Caco-2 (cell line): ENCODE data around the gene MBTD1. TPM values are rescaled to one million over a fixed set of nuclear protein-coding genes. Genes with fewer than 3 reads are reported as not detected.
A peak's percentile ranks its signal among the peaks of the same experiment; 100 is the strongest.

Experiments
- BruUV-seq: library from RNA; stranded (reverse); fragments of 400-500 nt; replicated peaks from 2 replicates; lab custom pipeline; 2021; lab: Mats Ljungman, UMichigan
- CTCF ChIA-PET: fragments of 300-600 bp; sonication (Branson Sonifier 250); formaldehyde crosslinking; loops from one replicate; lab custom pipeline; 2022; ENCODE audit warnings: antibody characterized with exemption; lab: Charles Lee
- POLR2A ChIA-PET: fragments of 300-600 bp; sonication (Branson Sonifier 250); formaldehyde crosslinking; loops from one replicate; lab custom pipeline; 2022; ENCODE audit warnings: antibody characterized with exemption; lab: Charles Lee
- DNase-seq, 2 experiments: peaks; one replicate each; pipeline versions ENCODE4 v3.0.0 to v3.0.0-alpha.2; 2020 to 2022
- H3K27me3 ChIP-seq: replicated peaks from 2 replicates; pipeline ENCODE4 v1.6.0; 2011; ENCODE audit warnings: low read length; ENCODE audit not compliant: control insufficient read depth, insufficient read depth
- H3K36me3 ChIP-seq: 2 replicates; pipeline ENCODE4 v1.5.1; 2011; ENCODE audit warnings: low read length; ENCODE audit not compliant: control insufficient read depth, insufficient read depth
- H3K4me1 ChIP-seq: fragments of 250-450 bp; sonication (Bioruptor Pico); 2 replicates; pipeline ENCODE4 v1.5.1; 2020; ENCODE audit warnings: mild to moderate bottlenecking
- H3K4me3 ChIP-seq: 2 replicates; pipeline ENCODE4 v1.5.1; 2011; ENCODE audit warnings: low read depth, mild to moderate bottlenecking, control low read depth, low read length
- H3K9me3 ChIP-seq: fragments of 250-450 bp; sonication (Bioruptor Pico); 2 replicates; pipeline ENCODE4 v1.5.1; 2020; ENCODE audit warnings: mild to moderate bottlenecking, moderate library complexity
- H3K27ac Mint-ChIP-seq: one replicate; pipeline ENCODE4 v1.8.0; 2022; ENCODE audit warnings: mixed read lengths; ENCODE audit not compliant: unreplicated experiment
- H3K27me3 Mint-ChIP-seq: one replicate; pipeline ENCODE4 v1.8.0; 2022; ENCODE audit warnings: mixed read lengths; ENCODE audit not compliant: insufficient read depth, unreplicated experiment
- H3K36me3 Mint-ChIP-seq: one replicate; pipeline ENCODE4 v1.8.0; 2022; ENCODE audit warnings: mild to moderate bottlenecking, mixed read lengths; ENCODE audit not compliant: insufficient read depth, unreplicated experiment
- H3K4me1 Mint-ChIP-seq: one replicate; pipeline ENCODE4 v1.8.0; 2022; ENCODE audit warnings: low read depth, mixed read lengths; ENCODE audit not compliant: unreplicated experiment
- H3K4me3 Mint-ChIP-seq: one replicate; pipeline ENCODE4 v1.8.0; 2022; ENCODE audit warnings: mild to moderate bottlenecking, moderate library complexity, mixed read lengths; ENCODE audit not compliant: unreplicated experiment
- H3K9me3 Mint-ChIP-seq: one replicate; pipeline ENCODE4 v1.8.0; 2022; ENCODE audit warnings: mixed read lengths; ENCODE audit not compliant: unreplicated experiment
- intact Hi-C: fragments of 100-400 bp; cut with micrococcal nuclease; formaldehyde crosslinking; loops from one replicate; pipeline ENCODE4 v1.10.0; 2022; ENCODE audit not compliant: unreplicated experiment
- total RNA-seq: library from RNA; stranded (reverse); gene quantifications from 2 replicates; pipeline ENCODE4 v1.2.3, GENCODE V29; 2022
- TF ChIP-seq, protein P1 (sequence below), 2 experiments: fragments of 200-600 bp in 1 of 2; IDR thresholded peaks; 1 replicate in 1 of 2; 2 replicates in 1 of 2; pipeline versions ENCODE4 v1.5.1 to v1.8.0; 2011 to 2022; ENCODE audit warnings: antibody characterized with exemption in 1 of 2, control low read depth in 1 of 2, inconsistent platforms in 1 of 2, low read depth in 1 of 2, low read length in 1 of 2, mild to moderate bottlenecking in 1 of 2, moderate library complexity in 1 of 2; ENCODE audit not compliant: insufficient read depth in 1 of 2, severe bottlenecking in 1 of 2, unreplicated experiment in 1 of 2

MBTD1 gene
- total RNA-seq, 1 experiment from 2014 or later = 26.2 TPM

DNA sequence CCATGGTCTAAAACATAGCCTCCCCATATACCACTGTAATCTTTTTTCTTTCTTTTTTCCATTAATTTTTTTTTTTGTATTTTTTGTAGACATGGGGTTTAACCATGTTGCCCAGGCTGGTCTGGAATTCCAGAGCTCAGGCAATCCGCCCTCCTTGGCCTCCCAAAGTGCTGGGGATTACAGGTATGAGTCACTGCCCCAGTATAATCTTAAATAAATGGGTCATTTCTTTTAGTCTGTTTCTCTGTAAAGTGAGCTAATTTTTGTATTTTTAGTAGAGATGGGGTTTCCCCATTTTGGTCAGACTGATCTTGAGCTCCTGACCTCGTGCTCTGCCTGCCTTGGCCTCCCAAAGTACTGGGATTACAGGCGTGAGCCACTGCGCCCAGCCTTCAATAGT lies 112.2 kb downstream of the MBTD1 start:
- BruUV-seq = no TSS peak
- no peaks in the 10 kb centered on the region for H3K27me3 ChIP-seq
- Mint-ChIP-seq H3K36me3 (no peaks in the 10 kb centered on the region), H3K27ac (no peak overlapping the region), H3K27me3 (no peaks in the 10 kb centered on the region), H3K4me3 (no peak overlapping the region), H3K9me3 (no peaks in the 10 kb centered on the region), H3K4me1 (peaks cover 30% of the 10 kb centered on the region)
- ChIA-PET POLR2A (no interaction called here), CTCF (interaction anchor here (0.8 kb wide), 1 partner anchor 91 kb away, joined by 3 read pairs; no protein-coding TSS in a partner anchor)
- H3K9me3 ChIP-seq = no peaks in the 10 kb centered on the region
- H3K36me3 ChIP-seq = no peaks in the 10 kb centered on the region
- no peak overlapping the region for H3K4me3 ChIP-seq
- 0 out of 2 replicates have a peak, but pooled peaks cover 11% of the 10 kb centered on the region for H3K4me1 ChIP-seq
- TF ChIP-seq, protein P1, sequence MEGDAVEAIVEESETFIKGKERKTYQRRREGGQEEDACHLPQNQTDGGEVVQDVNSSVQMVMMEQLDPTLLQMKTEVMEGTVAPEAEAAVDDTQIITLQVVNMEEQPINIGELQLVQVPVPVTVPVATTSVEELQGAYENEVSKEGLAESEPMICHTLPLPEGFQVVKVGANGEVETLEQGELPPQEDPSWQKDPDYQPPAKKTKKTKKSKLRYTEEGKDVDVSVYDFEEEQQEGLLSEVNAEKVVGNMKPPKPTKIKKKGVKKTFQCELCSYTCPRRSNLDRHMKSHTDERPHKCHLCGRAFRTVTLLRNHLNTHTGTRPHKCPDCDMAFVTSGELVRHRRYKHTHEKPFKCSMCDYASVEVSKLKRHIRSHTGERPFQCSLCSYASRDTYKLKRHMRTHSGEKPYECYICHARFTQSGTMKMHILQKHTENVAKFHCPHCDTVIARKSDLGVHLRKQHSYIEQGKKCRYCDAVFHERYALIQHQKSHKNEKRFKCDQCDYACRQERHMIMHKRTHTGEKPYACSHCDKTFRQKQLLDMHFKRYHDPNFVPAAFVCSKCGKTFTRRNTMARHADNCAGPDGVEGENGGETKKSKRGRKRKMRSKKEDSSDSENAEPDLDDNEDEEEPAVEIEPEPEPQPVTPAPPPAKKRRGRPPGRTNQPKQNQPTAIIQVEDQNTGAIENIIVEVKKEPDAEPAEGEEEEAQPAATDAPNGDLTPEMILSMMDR (IDR thresholded peaks at IDR 0.05; ENCODE audit: insufficient read depth in 1 of 2, low read depth in 1 of 2, low read length in 1 of 2, severe bottlenecking in 1 of 2, unreplicated experiment in 1 of 2) = no peak
- intact Hi-C loops = no loop called here
- no peak for DNase-seq

- H3K4me3 ChIP-seq = no peak overlapping the region
- DNase-seq = no peak
- no peaks in the 10 kb centered on the region for H3K27me3 Mint-ChIP-seq
- no TSS peak for BruUV-seq
- H3K36me3 Mint-ChIP-seq = no peaks in the 10 kb centered on the region
- H3K9me3 ChIP-seq = no peaks in the 10 kb centered on the region
- POLR2A ChIA-PET = no interaction called here
- peak overlapping the region; percentile 24 for H3K27ac Mint-ChIP-seq
- H3K27me3 ChIP-seq = no peaks in the 10 kb centered on the region
- CTCF ChIA-PET = no interaction called here
- no peak overlapping the region for H3K4me3 Mint-ChIP-seq
- H3K9me3 Mint-ChIP-seq = no peaks in the 10 kb centered on the region
- intact Hi-C loops = no loop called here
- TF ChIP-seq, protein P1 (IDR thresholded peaks at IDR 0.05; ENCODE audit: insufficient read depth in 1 of 2, low read depth in 1 of 2, low read length in 1 of 2, severe bottlenecking in 1 of 2, unreplicated experiment in 1 of 2) = no peak
- no peaks in the 10 kb centered on the region for H3K36me3 ChIP-seq
- H3K4me1 ChIP-seq = peaks cover 13% of the 10 kb centered on the region; the same call in 1 of the 2 replicates
- H3K4me1 Mint-ChIP-seq = peaks cover 36% of the 10 kb centered on the region
Measured at GRCh38 chr17:51144266-51145022, 115.4 kb downstream of the MBTD1 start.

DNA sequence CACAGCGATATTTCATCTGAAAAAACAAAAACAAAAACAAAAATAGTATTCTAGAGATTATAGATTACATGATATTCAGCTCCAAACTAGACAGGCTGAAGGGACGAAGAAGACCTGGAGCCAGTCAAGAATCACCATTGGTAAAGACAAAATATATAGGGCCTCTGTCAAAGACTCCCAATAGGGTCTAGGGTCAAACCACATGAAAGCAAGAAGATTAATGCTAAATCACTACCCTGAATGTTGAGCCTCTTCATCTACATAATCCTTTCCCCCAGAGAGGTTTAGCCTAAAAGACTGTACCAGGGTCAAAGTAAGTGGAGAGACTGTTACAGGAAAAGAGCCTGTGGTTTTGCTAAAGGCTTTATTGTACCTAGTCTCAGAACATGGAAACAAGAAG lies 117.3 kb downstream of the MBTD1 start:
- CTCF ChIA-PET = no interaction called here
- no peak for DNase-seq

More for the DNA sequence above, 117.3 kb downstream of the MBTD1 start:
- Histone ChIP-seq H3K4me1 (peaks cover 13% of the 10 kb centered on the region; the same call in 1 of the 2 replicates), H3K4me3 (no peak overlapping the region), H3K9me3 (no peaks in the 10 kb centered on the region), H3K36me3 (no peaks in the 10 kb centered on the region), H3K27me3 (no peaks in the 10 kb centered on the region)
- H3K27ac Mint-ChIP-seq = no peak overlapping the region
- no TSS peak for BruUV-seq
- no peaks in the 10 kb centered on the region for H3K36me3 Mint-ChIP-seq
- no peaks in the 10 kb centered on the region for H3K27me3 Mint-ChIP-seq
- POLR2A ChIA-PET = interaction anchor here (0.6 kb wide), 1 partner anchor 147 kb away, joined by 3 read pairs; no protein-coding TSS in a partner anchor
- H3K9me3 Mint-ChIP-seq = no peaks in the 10 kb centered on the region
- intact Hi-C loops = no loop called here
- H3K4me1 Mint-ChIP-seq = peaks cover 34% of the 10 kb centered on the region
- no peak overlapping the region for H3K4me3 Mint-ChIP-seq
- TF ChIP-seq, protein P1 (IDR thresholded peaks at IDR 0.05; ENCODE audit: insufficient read depth in 1 of 2, low read depth in 1 of 2, low read length in 1 of 2, severe bottlenecking in 1 of 2, unreplicated experiment in 1 of 2) = no peak
